Measurements from ENCODE around the gene IGF1.

DNA sequence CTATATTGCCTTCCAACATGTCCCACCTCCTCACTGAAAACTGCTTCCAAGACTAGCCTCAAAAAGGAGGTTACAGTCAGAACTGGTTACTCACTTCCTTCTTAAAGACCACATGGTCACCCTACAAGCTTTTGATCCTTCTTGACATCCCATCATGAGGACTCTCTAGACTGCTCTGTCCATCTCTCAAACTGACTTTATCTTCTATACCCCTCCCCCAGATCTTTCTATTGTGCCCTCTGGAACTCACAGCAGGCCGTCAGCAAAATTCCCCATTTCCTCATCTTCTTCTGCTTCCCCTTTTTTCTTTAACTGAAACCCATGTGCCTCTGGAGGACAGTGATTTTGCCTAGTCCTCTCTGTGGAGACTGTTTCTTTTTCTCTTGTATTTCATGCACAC, 18.1 kb upstream of the IGF1 start:
- TF ChIP-seq, protein P1, sequence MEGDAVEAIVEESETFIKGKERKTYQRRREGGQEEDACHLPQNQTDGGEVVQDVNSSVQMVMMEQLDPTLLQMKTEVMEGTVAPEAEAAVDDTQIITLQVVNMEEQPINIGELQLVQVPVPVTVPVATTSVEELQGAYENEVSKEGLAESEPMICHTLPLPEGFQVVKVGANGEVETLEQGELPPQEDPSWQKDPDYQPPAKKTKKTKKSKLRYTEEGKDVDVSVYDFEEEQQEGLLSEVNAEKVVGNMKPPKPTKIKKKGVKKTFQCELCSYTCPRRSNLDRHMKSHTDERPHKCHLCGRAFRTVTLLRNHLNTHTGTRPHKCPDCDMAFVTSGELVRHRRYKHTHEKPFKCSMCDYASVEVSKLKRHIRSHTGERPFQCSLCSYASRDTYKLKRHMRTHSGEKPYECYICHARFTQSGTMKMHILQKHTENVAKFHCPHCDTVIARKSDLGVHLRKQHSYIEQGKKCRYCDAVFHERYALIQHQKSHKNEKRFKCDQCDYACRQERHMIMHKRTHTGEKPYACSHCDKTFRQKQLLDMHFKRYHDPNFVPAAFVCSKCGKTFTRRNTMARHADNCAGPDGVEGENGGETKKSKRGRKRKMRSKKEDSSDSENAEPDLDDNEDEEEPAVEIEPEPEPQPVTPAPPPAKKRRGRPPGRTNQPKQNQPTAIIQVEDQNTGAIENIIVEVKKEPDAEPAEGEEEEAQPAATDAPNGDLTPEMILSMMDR (IDR thresholded peaks at IDR 0.05), result no peak
- TF ChIP-seq POLR2A (IDR thresholded peaks at IDR 0.05), result no peak
